ENCODE data around the gene PTPRN. TPM values are rescaled to one million over a fixed set of nuclear protein-coding genes. Genes with fewer than 3 reads are reported as not detected.

PTPRN gene
- total RNA-seq, 1 experiment from 2014 or later = not detected

GRCh38 chr2:219254590-219255201 is 54.5 kb downstream of the PTPRN start:
- Histone ChIP-seq H3K9me3 (ENCODE audit: control insufficient read depth in 1 of 2, insufficient read depth in 1 of 2, low read depth in 1 of 2, low read length in 2 of 2) (no peaks in the 10 kb centered on the region), H3K4me2 (ENCODE audit: low read length) (peak overlapping the region; percentile 97), H3K36me3 (ENCODE audit: control insufficient read depth in 1 of 2, insufficient read depth in 2 of 2, low read length in 2 of 2) (peaks cover 0 to 3% of the 10 kb centered on the region in 2 experiments; a peak in 1 of 4 replicates), H2AFZ (ENCODE audit: low read depth, low read length, poor library complexity, severe bottlenecking) (no peak overlapping the region), H3K4me3 (replicated peaks in 1 of 2; ENCODE audit: low read depth in 1 of 2, low read length in 2 of 2) (peak overlapping the region; percentile 69 to 84), H3K4me1 (ENCODE audit: control insufficient read depth in 1 of 2, insufficient read depth in 2 of 2, low read length in 2 of 2) (peaks cover 17 to 44% of the 10 kb centered on the region in 2 experiments), H3K27me3 (ENCODE audit: insufficient read depth, low read length) (peaks cover 5% of the 10 kb centered on the region; the same call in 1 of the 2 replicates), H3K9ac (ENCODE audit: low read length) (peak overlapping the region; percentile 33; the same call in 1 of the 2 replicates), H3K9me2 (ENCODE audit: insufficient read depth) (no peaks in the 10 kb centered on the region), H3K27ac (ENCODE audit: low read depth, low read length) (peak overlapping the region; percentile 12; the same call in 1 of the 2 replicates), H3K79me2 (ENCODE audit: insufficient read depth, low read length) (peaks cover 20% of the 10 kb centered on the region; the same call in 1 of the 2 replicates), H4K20me1 (ENCODE audit: insufficient read depth) (no peaks in the 10 kb centered on the region)
- ATAC-seq = no peak
- intact Hi-C loops (cut with micrococcal nuclease) = no loop called here
- POLR2A ChIA-PET = interaction anchor here (1.4 to 1.8 kb wide), 2 partner anchors 10 to 24 kb away, joined by 6 to 7 read pairs; partner anchors contain the start of genes DNAJB2, GLB1L and STK16
- CTCF ChIA-PET = interaction anchor here (1.9 kb wide), 1 partner anchor 22 kb away, joined by 6 read pairs; no protein-coding TSS in a partner anchor
- TF ChIP-seq EZH2 (IDR thresholded peaks at IDR 0.05) = 0 out of 2 replicates have a peak, but pooled peaks have one; percentile 50
- TF ChIP-seq SRF (IDR thresholded peaks at IDR 0.05; ENCODE audit: low read depth) = no peak
- BruUV-seq (replicated peaks) = no TSS peak
- RAD21 ChIA-PET (ENCODE audit: low non-redundant PET in 1 of 2, low total read pairs in 2 of 2, uncharacterized antibody in 2 of 2, unreplicated experiment in 2 of 2) = no interaction called here
- DNase-seq (ENCODE audit: low read depth, low spot score) = no peak

- DNase-seq (ENCODE audit: low read depth, low spot score) (peak; percentile 49), ATAC-seq (peak; percentile 87)
- Histone ChIP-seq H3K9me3 (ENCODE audit: control insufficient read depth in 1 of 2, insufficient read depth in 1 of 2, low read depth in 1 of 2, low read length in 2 of 2) (no peaks in the 10 kb centered on the region), H3K9me2 (ENCODE audit: insufficient read depth) (no peaks in the 10 kb centered on the region), H3K4me1 (ENCODE audit: control insufficient read depth in 1 of 2, insufficient read depth in 2 of 2, low read length in 2 of 2) (peaks cover 25 to 52% of the 10 kb centered on the region in 2 experiments), H3K36me3 (ENCODE audit: control insufficient read depth in 1 of 2, insufficient read depth in 2 of 2, low read length in 2 of 2) (peaks cover 0 to 3% of the 10 kb centered on the region in 2 experiments; a peak in 1 of 4 replicates), H3K27ac (ENCODE audit: low read depth, low read length) (peak within 1 kb of the TSS; percentile 55), H3K9ac (ENCODE audit: low read length) (peak within 1 kb of the TSS; percentile 77), H3K4me2 (ENCODE audit: low read length) (peak within 1 kb of the TSS; percentile 97), H3K79me2 (ENCODE audit: insufficient read depth, low read length) (peaks cover 20% of the 10 kb centered on the region; the same call in 1 of the 2 replicates), H4K20me1 (ENCODE audit: insufficient read depth) (no peaks in the 10 kb centered on the region), H3K27me3 (ENCODE audit: insufficient read depth, low read length) (peaks cover 5% of the 10 kb centered on the region; the same call in 1 of the 2 replicates), H2AFZ (ENCODE audit: low read depth, low read length, poor library complexity, severe bottlenecking) (peak within 1 kb of the TSS; percentile 74), H3K4me3 (replicated peaks in 1 of 2; ENCODE audit: low read depth in 1 of 2, low read length in 2 of 2) (peak within 1 kb of the TSS; percentile 69 to 84)
- RAD21 ChIA-PET (ENCODE audit: low non-redundant PET in 1 of 2, low total read pairs in 2 of 2, uncharacterized antibody in 2 of 2, unreplicated experiment in 2 of 2) = interaction anchor here in 1 of 2 experiments (0.6 kb wide), 1 partner anchor 41 kb away, joined by 3 read pairs; no protein-coding TSS in a partner anchor
- CTCF ChIA-PET = interaction anchor here (0.9 to 1.9 kb wide), 2 partner anchors 23 to 25 kb away, joined by 3 to 6 read pairs; partner anchors contain the start of gene DNAJB2
- intact Hi-C loops (cut with micrococcal nuclease) = loop anchor here (2.0 kb wide), 1 partner anchor 41 kb away; no protein-coding TSS in a partner anchor
- BruUV-seq (replicated peaks) = no TSS peak
- POLR2A ChIA-PET = interaction anchor here (0.9 to 1.8 kb wide), 4 partner anchors 9 to 41 kb away, joined by 3 to 7 read pairs (median 6); partner anchors contain the start of genes DNAJB2, GLB1L and STK16
- TF ChIP-seq MAX (IDR thresholded peaks at IDR 0.05) (no peak), YY1 (IDR thresholded peaks at IDR 0.05; ENCODE audit: extremely low read depth, insufficient replicate concordance, low read depth, low read length) (peak; percentile 16), JUND (IDR thresholded peaks at IDR 0.05) (no peak), ZFX (IDR thresholded peaks at IDR 0.05) (no peak), RAD21 (IDR thresholded peaks at IDR 0.05; ENCODE audit: low read depth) (no peak), POLR2A (IDR thresholded peaks at IDR 0.05; ENCODE audit: borderline replicate concordance, extremely low read depth, insufficient read depth, insufficient read length) (peak; percentile 96), CEBPB (IDR thresholded peaks at IDR 0.05; ENCODE audit: low read depth) (no peak), SRF (IDR thresholded peaks at IDR 0.05; ENCODE audit: low read depth) (no peak), ELF1 (IDR thresholded peaks at IDR 0.05; ENCODE audit: borderline replicate concordance, low read depth) (no peak), EGR1 (IDR thresholded peaks at IDR 0.05; ENCODE audit: low read depth) (no peak), ATF3 (IDR thresholded peaks at IDR 0.05) (no peak), SIN3A (IDR thresholded peaks at IDR 0.05; ENCODE audit: low read depth) (no peak)
- TF ChIP-seq, protein P1, sequence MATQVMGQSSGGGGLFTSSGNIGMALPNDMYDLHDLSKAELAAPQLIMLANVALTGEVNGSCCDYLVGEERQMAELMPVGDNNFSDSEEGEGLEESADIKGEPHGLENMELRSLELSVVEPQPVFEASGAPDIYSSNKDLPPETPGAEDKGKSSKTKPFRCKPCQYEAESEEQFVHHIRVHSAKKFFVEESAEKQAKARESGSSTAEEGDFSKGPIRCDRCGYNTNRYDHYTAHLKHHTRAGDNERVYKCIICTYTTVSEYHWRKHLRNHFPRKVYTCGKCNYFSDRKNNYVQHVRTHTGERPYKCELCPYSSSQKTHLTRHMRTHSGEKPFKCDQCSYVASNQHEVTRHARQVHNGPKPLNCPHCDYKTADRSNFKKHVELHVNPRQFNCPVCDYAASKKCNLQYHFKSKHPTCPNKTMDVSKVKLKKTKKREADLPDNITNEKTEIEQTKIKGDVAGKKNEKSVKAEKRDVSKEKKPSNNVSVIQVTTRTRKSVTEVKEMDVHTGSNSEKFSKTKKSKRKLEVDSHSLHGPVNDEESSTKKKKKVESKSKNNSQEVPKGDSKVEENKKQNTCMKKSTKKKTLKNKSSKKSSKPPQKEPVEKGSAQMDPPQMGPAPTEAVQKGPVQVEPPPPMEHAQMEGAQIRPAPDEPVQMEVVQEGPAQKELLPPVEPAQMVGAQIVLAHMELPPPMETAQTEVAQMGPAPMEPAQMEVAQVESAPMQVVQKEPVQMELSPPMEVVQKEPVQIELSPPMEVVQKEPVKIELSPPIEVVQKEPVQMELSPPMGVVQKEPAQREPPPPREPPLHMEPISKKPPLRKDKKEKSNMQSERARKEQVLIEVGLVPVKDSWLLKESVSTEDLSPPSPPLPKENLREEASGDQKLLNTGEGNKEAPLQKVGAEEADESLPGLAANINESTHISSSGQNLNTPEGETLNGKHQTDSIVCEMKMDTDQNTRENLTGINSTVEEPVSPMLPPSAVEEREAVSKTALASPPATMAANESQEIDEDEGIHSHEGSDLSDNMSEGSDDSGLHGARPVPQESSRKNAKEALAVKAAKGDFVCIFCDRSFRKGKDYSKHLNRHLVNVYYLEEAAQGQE (IDR thresholded peaks at IDR 0.05; ENCODE audit: low read depth) = no peak
Observed at GRCh38 chr2:219253753-219254589, 55.2 kb downstream of the PTPRN start, which contains the start of gene TUBA4A. Gene TUBA4A, minus strand, starts transcription at chr2:219253918. Its CDS starts 60 bp downstream, at chr2:219253858.

Data from HCT116 (cell line).